GM19043 (cell line): ENCODE results near the gene TPD52L1.
"Not testable (repeated sequence)": the region's sequence is repeated elsewhere in the genome, so short reads cannot be mapped to it uniquely, and the experiment has no call there.

Experiments
- ATAC-seq: cut with Tn5 transposase; IDR thresholded peaks from one replicate; pipeline ENCODE4 v1.9.1; 2021; ENCODE audit warnings: low read depth; ENCODE audit not compliant: unreplicated experiment

TPD52L1 gene

GRCh38 chr6:125153391-125154117 lies at the start of gene TPD52L1:
Gene TPD52L1 (plus strand): TSS chr6:125153773. CDS start chr6:125153952, 179 bp downstream.
- ATAC-seq = peak; percentile 95

- ATAC-seq = no peak
These were observed 49.1 kb upstream of the TPD52L1 start for GRCh38 chr6:125104425-125104824.

GRCh38 chr6:125107048-125107447 lies 46.5 kb upstream of the TPD52L1 start:
- no peak for ATAC-seq

GRCh38 chr6:125107896-125108295 lies 45.7 kb upstream of the TPD52L1 start:
- ATAC-seq = no peak

- no peak for ATAC-seq
These were observed 43.5 kb upstream of the TPD52L1 start for GRCh38 chr6:125110056-125110455.

- no peak for ATAC-seq
These were observed 42.2 kb upstream of the TPD52L1 start for GRCh38 chr6:125111219-125111983.

GRCh38 chr6:125112934-125113333 lies 40.6 kb upstream of the TPD52L1 start:
- no peak for ATAC-seq

- no peak for ATAC-seq
These were observed 39.2 kb upstream of the TPD52L1 start for GRCh38 chr6:125114248-125114858.

GRCh38 chr6:125116170-125116569 lies 37.4 kb upstream of the TPD52L1 start:
- ATAC-seq = no peak

GRCh38 chr6:125116710-125117109 lies 36.9 kb upstream of the TPD52L1 start:
- ATAC-seq = no peak

GRCh38 chr6:125117818-125118217 lies 35.8 kb upstream of the TPD52L1 start:
- ATAC-seq = no peak

- no peak for ATAC-seq
These were observed 33.5 kb upstream of the TPD52L1 start for GRCh38 chr6:125120054-125120590.

- ATAC-seq = no peak
These were observed 31.7 kb upstream of the TPD52L1 start for GRCh38 chr6:125121894-125122293.

- ATAC-seq = no peak
These were observed 30.5 kb upstream of the TPD52L1 start for GRCh38 chr6:125123051-125123450.

GRCh38 chr6:125123468-125124048 lies 30.0 kb upstream of the TPD52L1 start:
- ATAC-seq = no peak

GRCh38 chr6:125124049-125124669 lies 29.4 kb upstream of the TPD52L1 start:
- no peak for ATAC-seq

- not testable (repeated sequence) for ATAC-seq
These were observed 27.7 kb upstream of the TPD52L1 start for GRCh38 chr6:125125856-125126255.

GRCh38 chr6:125129354-125129753 lies 24.2 kb upstream of the TPD52L1 start:
- no peak for ATAC-seq

GRCh38 chr6:125132058-125132457 lies 21.5 kb upstream of the TPD52L1 start:
- no peak for ATAC-seq

- ATAC-seq = no peak
These were observed 17.2 kb upstream of the TPD52L1 start for GRCh38 chr6:125136378-125136777.
